ENCODE measurements around the gene SUGCT.

DNA sequence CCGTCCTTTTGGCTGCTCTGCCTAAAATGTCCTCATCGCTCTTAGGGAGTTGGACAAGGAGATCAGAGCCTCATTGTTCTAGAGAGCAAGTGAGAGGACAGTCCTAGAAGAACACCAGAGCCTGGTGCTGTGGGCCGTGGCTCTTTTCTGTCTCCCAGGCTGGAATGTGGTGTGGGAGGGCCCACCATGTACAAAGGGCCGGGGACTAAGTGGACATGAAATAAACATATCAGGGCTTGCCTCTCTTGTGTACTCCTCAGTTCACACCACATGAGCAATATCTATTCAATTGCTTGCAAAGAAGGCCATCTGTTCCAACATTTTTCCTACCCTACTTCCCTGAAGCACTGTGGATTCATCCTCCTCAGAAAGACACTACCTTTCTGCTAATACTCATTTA lies 510.4 kb downstream of the SUGCT start:
- TF ChIP-seq CTCF (IDR thresholded peaks at IDR 0.05; ENCODE audit: insufficient read depth, low read length) (no peak), GABPA (IDR thresholded peaks at IDR 0.05; ENCODE audit: low read depth) (no peak)
